A549 (cell line): Measurements from ENCODE around the gene PON1. TPM values are rescaled to one million over a fixed set of nuclear protein-coding genes. Genes with fewer than 3 reads are reported as not detected.
A peak's percentile ranks its signal among the peaks of the same experiment; 100 is the strongest.

Source experiments
- ATAC-seq, 2 experiments: fragments of 200-7000 bp in 1 of 2; fragments of >200 bp in 1 of 2; cut with Nextera tagmentation in 1 of 2; cut with Tn5 transposase in 1 of 2; 3 replicates each; pipeline versions ENCODE4 v1.8.0 to v1.9.1; 2018 to 2020; ENCODE audit warnings: mild to moderate bottlenecking in 1 of 2, moderate library complexity in 1 of 2
- CTCF ChIA-PET: fragments of 300-600 bp; sonication (Branson Sonifier 250); formaldehyde crosslinking; extraction: SDS; loops from one replicate; lab custom pipeline; 2021; ENCODE audit warnings: antibody characterized with exemption, inconsistent platforms; lab: Yijun Ruan, JAX
- POLR2A ChIA-PET: fragments of 350-600 bp; formaldehyde crosslinking; extraction: SDS; loops from one replicate; lab custom pipeline; 2021; ENCODE audit warnings: antibody characterized with exemption, inconsistent platforms; lab: Yijun Ruan, JAX
- DNase-seq, 2 experiments: peaks; one replicate each; pipeline versions ENCODE4 v3.0.0 to v3.0.0-alpha.2; 2011 to 2016; ENCODE audit warnings: low read depth in 1 of 2, low spot score in 1 of 2
- FAIRE-seq: peaks from 2 replicates; lab custom pipeline; 2011; peaks lifted over from hg19 to GRCh38; lab: Jason Lieb, UNC
- H3K27ac ChIP-seq, 2 experiments: fragments of >200 bp; sonication (Bioruptor Twin); formaldehyde crosslinking; 3 replicates each; pipeline ENCODE4 v1.5.1; 2016 to 2017
- H3K4me1 ChIP-seq: fragments of >200 bp; sonication (Bioruptor Twin); formaldehyde crosslinking; 3 replicates; pipeline ENCODE4 v1.6.1; 2016
- H3K4me2 ChIP-seq: fragments of >200 bp; sonication (Bioruptor Twin); formaldehyde crosslinking; 3 replicates; pipeline ENCODE4 v1.6.1; 2016
- H3K4me3 ChIP-seq: fragments of >200 bp; sonication (Bioruptor Twin); formaldehyde crosslinking; 3 replicates; pipeline ENCODE4 v1.5.1; 2016
- H3K9me3 ChIP-seq: fragments of >200 bp; sonication (Bioruptor Twin); formaldehyde crosslinking; 3 replicates; pipeline ENCODE4 v1.6.1; 2016
- CBX8 ChIP-seq: fragments of 200-600 bp; sonication (generic); IDR thresholded peaks from 2 replicates; pipeline ENCODE4 v1.6.1; 2016
- CEBPB ChIP-seq, 2 experiments: fragments of >200 bp in 1 of 2; sonication (Bioruptor Twin) in 1 of 2; formaldehyde crosslinking in 1 of 2; IDR thresholded peaks; 2 replicates each; pipeline ENCODE4 v1.6.1; 2012 to 2016
- CHD2 ChIP-seq: fragments of 150-350 bp; IDR thresholded peaks from 2 replicates; pipeline ENCODE4 v1.6.1; 2014; ENCODE audit warnings: low read length; ENCODE audit not compliant: partially characterized antibody
- ESRRA ChIP-seq: fragments of 150-350 bp; IDR thresholded peaks from 2 replicates; pipeline ENCODE4 v1.6.1; 2014; ENCODE audit warnings: mild to moderate bottlenecking, low read length, borderline replicate concordance
- FOSB ChIP-seq: fragments of 250-450 bp; sonication (Bioruptor Pico); IDR thresholded peaks from 2 replicates; pipeline ENCODE4 v1.5.0; 2020; ENCODE audit warnings: mild to moderate bottlenecking, moderate library complexity
- GATA3 ChIP-seq: IDR thresholded peaks from 2 replicates; pipeline ENCODE4 v1.6.1; 2012; ENCODE audit warnings: borderline replicate concordance
- HDAC2 ChIP-seq: fragments of 200-600 bp; sonication (generic); IDR thresholded peaks from 2 replicates; pipeline ENCODE4 v1.6.1; 2016
- HEYL ChIP-seq: fragments of 250-450 bp; sonication (Bioruptor Pico); IDR thresholded peaks from 2 replicates; pipeline ENCODE4 v1.8.0; 2021; ENCODE audit warnings: mild to moderate bottlenecking, moderate library complexity
- HOXB13 ChIP-seq: fragments of 250-450 bp; sonication (Bioruptor Pico); IDR thresholded peaks from 2 replicates; pipeline ENCODE4 v1.5.0; 2020; ENCODE audit warnings: low read depth, mild to moderate bottlenecking, moderate library complexity
- HOXB5 ChIP-seq: fragments of 250-450 bp; sonication (Bioruptor Pico); IDR thresholded peaks from 2 replicates; pipeline ENCODE4 v1.5.0; 2020; ENCODE audit warnings: mild to moderate bottlenecking, moderate library complexity
- JUN ChIP-seq, 2 experiments: fragments of >200 bp; sonication (Bioruptor Twin); formaldehyde crosslinking; IDR thresholded peaks; 2 replicates in 1 of 2; 3 replicates in 1 of 2; pipeline ENCODE4 v1.6.1; 2016 to 2017
- KDM1A ChIP-seq: fragments of 200-600 bp; sonication (generic); IDR thresholded peaks from 2 replicates; pipeline ENCODE4 v1.6.1; 2016; ENCODE audit warnings: low read depth, mild to moderate bottlenecking
- MAZ ChIP-seq: fragments of 150-350 bp; IDR thresholded peaks from 2 replicates; pipeline ENCODE4 v1.6.1; 2014; ENCODE audit warnings: antibody characterized with exemption, low read depth, low read length, borderline replicate concordance
- POLR2A ChIP-seq: IDR thresholded peaks from 2 replicates; pipeline ENCODE4 v1.6.1; 2012; ENCODE audit warnings: mild to moderate bottlenecking, low read length
- TFCP2L1 ChIP-seq: fragments of 250-450 bp; sonication (Bioruptor Pico); IDR thresholded peaks from 2 replicates; pipeline ENCODE4 v1.5.0; 2021; ENCODE audit warnings: mild to moderate bottlenecking
- WGBS: methylation state at CpG from one replicate; pipeline ENCODE4 v1.1.6; 2017; ENCODE audit errors: missing lambda C conversion rate; 5-methylcytosine and 5-hydroxymethylcytosine counted together
- polyA plus RNA-seq, 4 experiments: library from polyadenylated mRNA; depleted of rRNA in 3 of 4; stranded (reverse); fragments of >200 nt; fragmentation: RNase III in 1 of 4; extraction: RNeasy Plus Mini Kit Qiagen cat#74134 plus additional on column Dnase treatment in 1 of 4; gene quantifications; 2 replicates in 3 of 4; 3 replicates in 1 of 4; pipeline ENCODE4 v1.2.3, GENCODE V29; 2011 to 2017
- TF ChIP-seq, protein P1 (sequence below): fragments of 250-450 bp; sonication (Bioruptor Pico); IDR thresholded peaks from 2 replicates; pipeline ENCODE4 v1.5.0; 2021; ENCODE audit warnings: mild to moderate bottlenecking, moderate library complexity, borderline replicate concordance
- TF ChIP-seq, protein P2 (sequence below): fragments of >200 bp; sonication (Bioruptor Twin); formaldehyde crosslinking; IDR thresholded peaks from 3 replicates; pipeline ENCODE4 v1.6.1; 2016

PON1 gene
- polyA plus RNA-seq, 2 of the 4 experiments (the other 2 are of a cell fraction): 0.93 to 6.6 TPM

DNA sequence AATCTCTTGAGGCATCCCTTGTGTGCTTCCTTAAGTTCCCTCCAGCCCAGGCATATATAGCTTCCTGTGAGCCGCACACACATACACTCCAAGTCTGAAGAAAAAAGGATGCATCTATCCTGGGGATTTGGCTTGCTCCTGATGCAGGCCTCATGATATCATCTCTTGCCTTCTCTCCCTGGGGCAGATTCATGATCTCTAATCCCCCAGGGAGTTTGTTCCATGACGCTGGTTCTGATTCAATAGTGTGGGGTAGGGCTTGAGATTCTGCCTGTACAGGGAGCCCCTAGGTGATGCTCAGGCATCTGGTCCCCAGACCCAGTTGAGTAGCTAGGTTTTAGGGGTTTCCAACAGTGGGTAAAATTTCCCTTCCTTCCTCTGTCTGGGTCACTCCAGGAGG, 1.5 kb downstream of the PON1 start:
- WGBS: 38% methylated on average over 2 of the region's 2 CpGs
- Histone ChIP-seq H3K27ac (peak overlapping the region; percentile 86 to 87), H3K9me3 (0 out of 3 replicates have a peak, but pooled peaks cover 3% of the 10 kb centered on the region), H3K4me2 (peak overlapping the region; percentile 77)
- DNase-seq: peak in 1 of 2 experiments; percentile 64
- POLR2A ChIA-PET: no interaction called here
- TF ChIP-seq JUN (IDR thresholded peaks at IDR 0.05) (no peak), GATA3 (peak; percentile 32)
- TF ChIP-seq, all 56 proteins: peak for 1
- no peak for FAIRE-seq
- CTCF ChIA-PET: interaction anchor here (1.0 to 2.9 kb wide), 4 partner anchors 12 to 154 kb away, joined by 3 to 15 read pairs (median 8); partner anchors contain the start of gene PON3
- peak; percentile 39 to 71; a peak in 5 of 6 replicates for ATAC-seq
- Histone ChIP-seq H3K4me1 (peaks cover 39% of the 10 kb centered on the region), H3K4me3 (0 out of 3 replicates have a peak overlapping the region, but pooled peaks have one; percentile 18)

DNA sequence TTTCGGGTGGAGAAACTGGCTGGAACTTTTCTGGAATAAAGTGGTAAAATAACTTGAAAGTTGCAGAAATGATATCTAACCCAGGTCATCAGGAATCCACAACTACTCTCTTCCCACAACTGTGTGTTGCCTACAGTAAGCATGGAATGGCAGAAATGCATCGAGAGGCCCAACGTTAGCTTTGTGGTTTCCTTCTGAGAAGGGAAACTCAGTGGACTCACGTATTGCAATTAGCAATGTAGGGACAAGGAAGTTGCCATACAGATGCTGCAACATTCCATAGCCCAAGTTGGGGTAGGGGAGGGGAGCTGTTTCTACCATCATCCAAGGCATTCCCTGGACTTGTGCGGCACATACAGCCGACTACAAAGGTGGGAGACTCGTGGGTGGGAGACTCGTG, 1.9 kb downstream of the PON1 start:
- FAIRE-seq (no peak), ATAC-seq (no peak), DNase-seq (no peak)
- Histone ChIP-seq H3K9me3 (0 out of 3 replicates have a peak, but pooled peaks cover 3% of the 10 kb centered on the region), H3K4me3 (no peak overlapping the region), H3K4me1 (peaks cover 44% of the 10 kb centered on the region), H3K27ac (peak overlapping the region; percentile 86 to 87), H3K4me2 (peak overlapping the region; percentile 77)
- CTCF ChIA-PET: interaction anchor here (0.6 to 2.9 kb wide), 4 partner anchors 14 to 155 kb away, joined by 3 to 13 read pairs (median 4); partner anchors contain the start of gene PON3
- TF ChIP-seq CHD2 (no peak), HEYL (no peak), CEBPB (IDR thresholded peaks at IDR 0.05) (no peak), FOSB (CRISPR knock-in tag) (no peak)
- 86% methylated on average over 8 of the region's 8 CpGs for WGBS
- POLR2A ChIA-PET: no interaction called here

DNA sequence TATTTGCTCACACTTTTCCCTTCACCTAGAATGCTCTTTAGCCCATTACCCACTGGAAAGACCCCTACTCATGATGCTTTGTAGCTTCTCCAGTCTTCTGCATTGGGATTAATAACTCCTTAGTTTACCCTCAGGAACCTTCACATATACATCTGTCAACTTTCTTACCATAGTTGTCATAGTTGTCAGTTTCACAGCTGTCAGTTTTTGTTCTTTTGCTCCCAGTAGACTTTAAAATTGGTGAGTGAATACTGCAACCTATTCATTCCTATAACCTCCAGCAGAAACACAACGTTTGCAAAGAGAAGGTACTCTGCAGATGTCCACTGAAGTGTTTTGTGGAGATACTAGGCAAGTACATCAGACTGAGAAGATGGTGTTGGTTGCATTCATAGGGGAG, 2.6 kb downstream of the PON1 start:
- WGBS: 72% methylated on average over 1 of the region's 1 CpG
- POLR2A ChIA-PET: no interaction called here

DNA sequence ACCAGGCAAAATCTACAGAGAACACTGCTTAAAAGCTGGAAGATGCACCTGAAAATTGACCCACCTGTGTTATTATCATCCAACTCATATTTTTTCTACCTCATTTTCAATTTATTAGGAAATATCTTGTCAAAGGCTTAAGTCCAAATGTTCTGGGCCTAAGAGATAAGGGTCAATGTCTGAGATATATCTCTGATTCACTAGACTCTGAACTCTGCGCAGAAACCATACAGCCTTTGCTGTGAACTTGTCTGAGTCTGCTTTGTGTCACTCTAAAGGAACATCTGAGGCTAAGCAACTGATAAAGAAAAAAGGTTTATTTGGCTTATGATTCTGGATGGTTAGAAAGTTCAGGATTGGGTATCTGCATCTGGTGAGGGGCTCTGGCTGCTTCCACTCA, 3.7 kb downstream of the PON1 start:
- Histone ChIP-seq H3K9me3 (no peaks in the 10 kb centered on the region), H3K4me3 (no peak overlapping the region), H3K4me2 (no peak overlapping the region), H3K4me1 (peaks cover 45% of the 10 kb centered on the region), H3K27ac (peak overlapping the region; percentile 3 to 30; a peak in 3 of 6 replicates)
- ChIA-PET CTCF (interaction anchor here (0.6 to 1.1 kb wide), 2 partner anchors 75 to 331 kb away, joined by 3 to 6 read pairs; partner anchors contain the start of gene PON3), POLR2A (no interaction called here)
- no peak for TF ChIP-seq HOXB5 (CRISPR knock-in tag)
- TF ChIP-seq, protein P1, sequence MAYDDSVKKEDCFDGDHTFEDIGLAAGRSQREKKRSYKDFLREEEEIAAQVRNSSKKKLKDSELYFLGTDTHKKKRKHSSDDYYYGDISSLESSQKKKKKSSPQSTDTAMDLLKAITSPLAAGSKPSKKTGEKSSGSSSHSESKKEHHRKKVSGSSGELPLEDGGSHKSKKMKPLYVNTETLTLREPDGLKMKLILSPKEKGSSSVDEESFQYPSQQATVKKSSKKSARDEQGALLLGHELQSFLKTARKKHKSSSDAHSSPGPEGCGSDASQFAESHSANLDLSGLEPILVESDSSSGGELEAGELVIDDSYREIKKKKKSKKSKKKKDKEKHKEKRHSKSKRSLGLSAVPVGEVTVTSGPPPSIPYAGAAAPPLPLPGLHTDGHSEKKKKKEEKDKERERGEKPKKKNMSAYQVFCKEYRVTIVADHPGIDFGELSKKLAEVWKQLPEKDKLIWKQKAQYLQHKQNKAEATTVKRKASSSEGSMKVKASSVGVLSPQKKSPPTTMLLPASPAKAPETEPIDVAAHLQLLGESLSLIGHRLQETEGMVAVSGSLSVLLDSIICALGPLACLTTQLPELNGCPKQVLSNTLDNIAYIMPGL: no peak
- TF ChIP-seq ESRRA: no peak
- TF ChIP-seq MAZ: no peak
- TF ChIP-seq POLR2A: no peak
- FAIRE-seq: no peak
- WGBS: 93% methylated on average over 1 of the region's 1 CpG
- ATAC-seq: no peak
- DNase-seq: no peak

More for the DNA sequence above, 2.6 kb downstream of the PON1 start:
- FAIRE-seq: no peak
- TF ChIP-seq HDAC2 (no peak), TFCP2L1 (CRISPR knock-in tag) (no peak), HOXB13 (CRISPR knock-in tag) (no peak), CBX8 (no peak), KDM1A (no peak)
- TF ChIP-seq, protein P2, sequence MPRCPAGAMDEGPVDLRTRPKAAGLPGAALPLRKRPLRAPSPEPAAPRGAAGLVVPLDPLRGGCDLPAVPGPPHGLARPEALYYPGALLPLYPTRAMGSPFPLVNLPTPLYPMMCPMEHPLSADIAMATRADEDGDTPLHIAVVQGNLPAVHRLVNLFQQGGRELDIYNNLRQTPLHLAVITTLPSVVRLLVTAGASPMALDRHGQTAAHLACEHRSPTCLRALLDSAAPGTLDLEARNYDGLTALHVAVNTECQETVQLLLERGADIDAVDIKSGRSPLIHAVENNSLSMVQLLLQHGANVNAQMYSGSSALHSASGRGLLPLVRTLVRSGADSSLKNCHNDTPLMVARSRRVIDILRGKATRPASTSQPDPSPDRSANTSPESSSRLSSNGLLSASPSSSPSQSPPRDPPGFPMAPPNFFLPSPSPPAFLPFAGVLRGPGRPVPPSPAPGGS: no peak
- TF ChIP-seq, all 56 proteins: peak for 0
- H3K9me3 ChIP-seq: 0 out of 3 replicates have a peak, but pooled peaks cover 2% of the 10 kb centered on the region
- DNase-seq (no peak), ATAC-seq (no peak)
- peak overlapping the region in 1 of 2 experiments; percentile 30; a peak in 3 of 6 replicates for H3K27ac ChIP-seq
- H3K4me2 ChIP-seq: no peak overlapping the region
- CTCF ChIA-PET: interaction anchor here (0.6 kb wide), 1 partner anchor 13 kb away, joined by 3 read pairs; no protein-coding TSS in a partner anchor
- peaks cover 45% of the 10 kb centered on the region for H3K4me1 ChIP-seq
- no peak overlapping the region for H3K4me3 ChIP-seq
